ENCODE data around the gene ENOX1. TPM values are rescaled to one million over a fixed set of nuclear protein-coding genes. Genes with fewer than 3 reads are reported as not detected.

Gene ENOX1
- total and polyA plus RNA-seq, 2 of the 8 experiments (the other 6 are each of a cell fraction or from before 2014, with no cell fraction given), result 0.23 to 0.37 TPM

DNA sequence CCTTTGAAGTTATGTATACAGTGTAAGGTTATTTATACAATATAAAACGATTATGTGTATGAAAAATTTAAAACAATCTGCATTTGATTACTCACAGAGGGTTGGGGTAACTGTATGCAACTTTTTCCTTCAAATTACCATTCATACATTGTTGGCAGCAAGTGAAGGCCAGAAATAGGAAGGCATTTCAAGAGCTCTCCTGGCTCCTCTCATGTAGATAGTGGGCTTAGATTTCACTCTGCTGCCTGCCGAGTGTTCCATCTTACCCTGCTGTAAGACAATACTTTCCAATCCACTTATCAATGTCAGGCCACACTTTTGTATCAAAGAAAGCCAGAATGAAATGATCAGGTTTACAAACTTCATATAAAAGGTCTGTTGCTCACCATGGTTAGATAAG, 518.1 kb downstream of the ENOX1 start (continued):
- no peak for TF ChIP-seq CBX5 (IDR thresholded peaks at IDR 0.05; ENCODE audit: low read depth, low read length)
- TF ChIP-seq RFX5 (IDR thresholded peaks at IDR 0.05; ENCODE audit: borderline replicate concordance, low read depth, low read length), result no peak
- TF ChIP-seq POU5F1 (IDR thresholded peaks at IDR 0.05; ENCODE audit: low read depth, low read length), result no peak
- TF ChIP-seq YY1 (IDR thresholded peaks at IDR 0.05; ENCODE audit: low read depth, low read length), result no peak

Data from H1 (cell line).